HG03060 (cell line): ENCODE data around the gene MCCC1.
"Not testable (repeated sequence)": the region's sequence is repeated elsewhere in the genome, so short reads cannot be mapped to it uniquely, and the experiment has no call there.

ENCODE experiments used
- ATAC-seq: cut with Tn5 transposase; IDR thresholded peaks from one replicate; pipeline ENCODE4 v1.9.1; 2021; ENCODE audit warnings: low read depth, moderate number of reproducible peaks; ENCODE audit not compliant: unreplicated experiment

Gene MCCC1

GRCh38 chr3:182993486-182994201, 105.7 kb downstream of the MCCC1 start:
- ATAC-seq: not testable (repeated sequence)

- ATAC-seq: no peak
These were observed 109.7 kb downstream of the MCCC1 start for GRCh38 chr3:182989566-182989965.

GRCh38 chr3:182986021-182986420, 113.3 kb downstream of the MCCC1 start:
- ATAC-seq: no peak

GRCh38 chr3:182983876-182984275, 115.4 kb downstream of the MCCC1 start:
- ATAC-seq: no peak

GRCh38 chr3:182981038-182981380, 118.3 kb downstream of the MCCC1 start:
- no peak for ATAC-seq

- ATAC-seq: peak; percentile 51
These were observed 118.9 kb downstream of the MCCC1 start, which contains the start of gene DCUN1D1 for GRCh38 chr3:182980204-182981037. DCUN1D1 (minus strand) TSS chr3:182980538; CDS start chr3:182980489, 49 bp downstream.

GRCh38 chr3:182979674-182980191, 119.6 kb downstream of the MCCC1 start:
- ATAC-seq: peak; percentile 17

- ATAC-seq: no peak
These were observed 120.1 kb downstream of the MCCC1 start for GRCh38 chr3:182979103-182979673.

GRCh38 chr3:182978387-182978786, 120.9 kb downstream of the MCCC1 start:
- ATAC-seq: no peak

- ATAC-seq: no peak
These were observed 126.2 kb downstream of the MCCC1 start for GRCh38 chr3:182973047-182973446.

- ATAC-seq: no peak
These were observed 126.9 kb downstream of the MCCC1 start for GRCh38 chr3:182972387-182972786.

GRCh38 chr3:182971637-182972036, 127.7 kb downstream of the MCCC1 start:
- no peak for ATAC-seq

GRCh38 chr3:182970811-182971418, 128.4 kb downstream of the MCCC1 start:
- no peak for ATAC-seq

GRCh38 chr3:182969853-182970252, 129.4 kb downstream of the MCCC1 start:
- no peak for ATAC-seq

- ATAC-seq: no peak
These were observed 130.0 kb downstream of the MCCC1 start for GRCh38 chr3:182969277-182969676.

GRCh38 chr3:182967218-182968204, 131.8 kb downstream of the MCCC1 start:
- ATAC-seq: peak; percentile 35

GRCh38 chr3:182965861-182966366, 133.4 kb downstream of the MCCC1 start:
- ATAC-seq: no peak
